ENCODE results near the gene CCDC150.
"Not testable (repeated sequence)": the region's sequence is repeated elsewhere in the genome, so short reads cannot be mapped to it uniquely, and the experiment has no call there.

The CCDC150 gene

DNA sequence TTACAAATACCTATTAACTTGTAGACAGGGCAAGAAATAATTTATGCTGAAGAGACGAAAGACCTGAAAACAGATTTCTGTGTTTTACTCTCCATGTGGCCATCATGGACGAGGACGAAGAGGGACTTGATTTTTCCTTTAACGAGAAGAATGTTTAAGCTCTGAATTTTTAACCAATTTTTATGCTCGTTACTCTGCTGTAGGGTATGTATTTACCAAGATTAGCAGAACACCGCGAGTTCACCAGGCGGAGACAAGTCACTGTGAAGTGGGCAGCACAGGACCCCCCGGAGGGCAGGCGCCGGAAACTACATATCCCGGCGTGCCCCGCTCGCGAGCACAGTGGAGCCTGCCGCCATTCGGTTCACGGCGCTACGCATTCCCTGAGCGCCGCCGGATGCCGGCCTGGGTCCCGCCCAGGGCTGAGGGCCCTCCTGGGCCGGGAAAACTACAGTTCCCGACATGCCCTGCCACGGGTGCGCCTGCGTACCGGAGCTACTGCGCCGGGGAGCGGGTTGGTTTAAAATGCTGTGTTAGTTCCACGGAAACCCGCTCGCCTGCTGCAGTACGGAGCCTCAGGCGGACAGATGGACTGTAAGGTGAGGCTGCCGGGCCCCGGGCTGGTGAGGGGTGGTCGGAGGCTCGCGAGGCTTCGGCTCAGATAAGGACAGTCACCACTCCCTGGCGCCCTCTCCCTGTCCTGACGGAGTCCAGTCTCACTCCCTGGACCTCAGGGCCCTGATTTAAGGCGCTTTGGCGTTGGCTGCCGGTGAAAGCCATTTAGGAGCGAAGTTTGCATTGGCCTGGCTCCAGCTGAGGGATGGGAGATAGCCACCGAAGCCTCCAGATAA lies at the start of gene CCDC150:
Gene CCDC150 (plus strand): TSS at position 536 of the 851 bp plus-strand sequence. CDS start 52 bp downstream, at position 588.
- peak; percentile 97 for DNase-seq

DNA sequence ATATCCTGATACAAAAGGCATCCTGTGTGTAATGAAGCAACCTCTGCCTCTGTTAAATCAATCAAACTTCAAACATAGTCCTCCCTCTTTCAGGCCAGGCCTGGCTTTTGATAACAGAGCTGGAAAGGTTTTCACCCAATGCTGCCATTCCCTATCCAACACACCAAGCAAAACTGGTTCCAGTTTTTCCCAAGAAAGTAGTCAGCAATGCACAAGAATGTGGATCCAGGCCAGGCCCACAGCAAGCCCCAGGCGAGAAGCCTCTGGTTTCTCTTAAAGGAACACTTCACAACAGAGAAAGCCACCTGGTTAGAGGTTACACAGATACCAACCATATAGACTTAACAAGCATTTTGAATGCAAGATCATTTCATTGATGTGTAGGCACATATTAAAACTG lies 49.2 kb upstream of the CCDC150 start:
- no peak for DNase-seq

DNA sequence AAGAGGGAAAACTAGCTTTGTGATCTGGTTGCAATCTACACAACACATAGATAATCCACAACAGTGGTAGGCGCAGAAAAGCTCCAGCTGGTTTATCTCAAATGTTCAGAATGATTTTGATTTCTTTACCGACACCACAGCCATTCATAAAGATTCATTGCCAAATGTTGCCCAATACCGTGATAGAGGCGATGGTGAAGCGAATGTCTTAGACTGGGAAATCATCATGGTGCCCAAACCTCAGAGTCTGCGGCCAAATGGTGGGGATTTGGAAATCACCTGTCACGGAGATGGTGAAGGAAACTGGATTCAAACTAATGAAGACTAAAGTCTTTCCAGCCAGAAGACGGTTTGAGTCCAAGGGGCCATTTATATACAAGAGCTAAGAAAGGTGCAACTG lies 48.5 kb upstream of the CCDC150 start:
- DNase-seq, result no peak

DNA sequence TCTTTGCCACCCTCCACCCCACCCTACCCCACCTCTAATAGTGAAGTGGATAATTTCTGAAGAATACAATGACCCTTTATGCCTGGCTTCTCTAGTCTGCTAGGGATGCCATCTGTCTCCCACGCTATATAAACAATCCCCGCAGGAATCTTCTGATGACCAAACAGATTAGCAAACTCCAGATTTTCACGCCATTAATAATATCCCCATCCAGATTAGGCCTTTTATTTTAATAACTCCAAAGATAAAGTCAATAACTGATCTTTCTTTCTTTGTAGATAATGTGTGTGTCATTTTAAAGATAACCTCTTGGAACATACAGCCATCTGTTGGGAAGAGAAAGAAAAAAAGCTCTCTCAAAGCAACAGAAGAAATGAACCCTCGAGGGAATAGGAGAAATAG lies 47.9 kb upstream of the CCDC150 start:
- DNase-seq, result no peak

DNA sequence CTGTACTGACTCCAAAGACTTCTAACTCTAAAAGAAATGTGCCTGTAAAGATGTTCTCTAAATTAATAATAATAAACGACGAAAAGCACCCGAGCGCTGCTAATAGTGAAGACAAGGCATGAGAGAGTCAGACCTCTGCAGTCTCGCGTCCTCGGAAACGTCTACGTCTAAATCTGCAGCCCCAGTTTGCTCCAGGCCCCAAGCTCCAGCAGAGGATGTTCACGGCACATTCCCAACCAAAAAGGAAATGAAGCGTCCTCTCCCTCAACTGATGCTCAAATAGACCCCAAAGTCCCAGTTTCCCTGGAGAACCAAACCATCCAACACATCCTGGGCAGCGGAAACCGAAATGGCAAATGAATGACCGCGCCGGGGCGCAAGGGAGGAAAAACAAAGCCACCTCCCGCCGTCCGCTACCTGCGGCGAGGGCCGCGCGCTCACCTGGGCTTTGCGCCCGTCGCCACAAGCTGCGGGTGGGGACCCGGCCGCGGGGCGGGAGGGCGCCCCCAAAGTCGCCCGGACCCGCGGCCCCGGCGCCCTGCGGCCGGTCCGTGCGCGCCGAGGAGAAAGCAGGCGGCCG lies 47.1 kb upstream of the CCDC150 start:
- DNase-seq, result peak; percentile 23

DNA sequence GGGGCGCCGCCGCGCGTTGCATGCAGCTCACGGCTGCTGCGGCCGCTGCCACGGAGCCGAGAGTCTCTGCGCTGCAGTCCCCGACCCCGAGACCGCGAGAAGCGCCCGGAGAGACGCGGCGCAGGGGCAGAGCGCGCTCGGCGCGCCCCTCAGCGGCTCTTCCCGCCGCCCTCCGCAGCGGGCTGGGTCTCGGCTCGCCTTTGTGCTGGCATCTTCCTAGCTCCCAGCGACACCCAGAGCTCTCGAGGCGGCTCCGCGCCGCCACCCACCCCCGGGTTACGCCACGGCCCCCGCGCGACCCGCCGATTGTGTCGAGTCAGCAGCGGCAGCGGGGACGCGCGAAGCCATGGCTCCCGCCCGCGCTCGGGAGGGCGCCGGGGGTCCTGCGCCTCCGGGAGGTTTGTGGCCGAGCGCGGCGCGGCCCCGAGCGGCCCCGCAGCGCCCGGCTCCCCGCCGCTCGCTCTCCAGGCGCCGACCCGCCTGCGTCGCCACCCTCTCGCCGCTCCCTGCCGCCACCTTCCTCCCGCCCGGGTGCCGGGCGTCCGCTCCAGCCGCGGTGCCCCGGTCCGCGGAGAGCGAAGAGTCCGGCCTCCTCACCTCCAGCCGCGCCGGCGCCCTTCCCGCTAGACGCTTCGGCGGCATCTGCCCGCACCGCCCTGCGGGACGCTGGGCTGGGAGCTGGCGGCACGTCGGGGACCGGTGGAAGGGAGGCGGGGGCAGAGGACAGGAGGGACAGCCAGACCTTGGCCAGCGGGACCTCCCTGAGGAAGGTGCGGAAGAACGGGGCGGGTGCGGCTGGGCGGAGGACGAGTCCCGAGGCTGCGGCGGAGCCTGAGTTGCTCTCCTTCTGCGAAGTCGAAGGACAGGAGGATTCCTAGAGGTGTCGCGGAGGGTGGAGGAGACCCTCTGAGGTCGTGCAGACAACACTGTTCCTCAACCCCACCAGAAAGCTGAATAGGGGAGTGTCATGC lies 46.3 kb upstream of the CCDC150 start, which contains the start of gene HECW2:
Gene HECW2 (minus strand): TSS at position 644 of the 971 bp plus-strand sequence.
- DNase-seq, result peak; percentile 64

DNA sequence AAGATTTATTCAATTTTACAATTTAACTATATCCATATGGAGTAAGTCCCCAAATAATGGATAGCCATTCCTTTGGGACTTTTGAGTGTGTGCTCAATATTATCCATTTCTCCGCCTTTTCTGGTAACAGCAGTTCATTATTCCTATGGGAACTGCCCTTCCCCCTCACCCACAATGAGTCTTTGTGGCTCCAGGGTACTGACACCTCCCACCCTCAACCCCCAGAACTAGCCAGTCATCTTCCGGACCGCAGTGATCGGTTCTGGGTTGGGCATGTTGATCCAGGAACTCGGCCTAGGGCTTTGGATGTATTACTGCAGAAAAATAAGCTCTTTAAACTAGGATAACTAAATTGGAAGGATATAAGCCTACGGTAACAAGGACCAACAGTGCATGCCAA lies 45.4 kb upstream of the CCDC150 start:
- DNase-seq, result no peak

DNA sequence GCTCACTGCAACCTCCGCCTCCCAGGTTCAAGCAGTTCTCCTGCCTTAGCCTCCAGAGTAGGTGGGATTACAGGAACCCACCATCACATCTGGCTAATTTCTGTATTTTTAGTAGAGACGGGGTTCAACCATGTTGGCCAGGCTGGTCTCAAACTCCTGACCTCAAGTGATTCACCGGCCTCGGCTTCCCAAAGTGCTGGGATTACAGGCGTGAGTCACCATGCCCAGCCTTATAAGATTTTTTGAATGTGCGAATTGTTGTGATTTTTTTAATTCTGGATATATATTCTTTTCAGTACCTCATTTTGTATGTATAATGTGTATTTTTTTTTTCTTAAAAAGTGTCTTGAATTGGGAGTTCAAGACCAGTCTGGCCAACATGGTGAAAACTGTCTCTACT lies 42.0 kb upstream of the CCDC150 start:
- DNase-seq, result no peak

DNA sequence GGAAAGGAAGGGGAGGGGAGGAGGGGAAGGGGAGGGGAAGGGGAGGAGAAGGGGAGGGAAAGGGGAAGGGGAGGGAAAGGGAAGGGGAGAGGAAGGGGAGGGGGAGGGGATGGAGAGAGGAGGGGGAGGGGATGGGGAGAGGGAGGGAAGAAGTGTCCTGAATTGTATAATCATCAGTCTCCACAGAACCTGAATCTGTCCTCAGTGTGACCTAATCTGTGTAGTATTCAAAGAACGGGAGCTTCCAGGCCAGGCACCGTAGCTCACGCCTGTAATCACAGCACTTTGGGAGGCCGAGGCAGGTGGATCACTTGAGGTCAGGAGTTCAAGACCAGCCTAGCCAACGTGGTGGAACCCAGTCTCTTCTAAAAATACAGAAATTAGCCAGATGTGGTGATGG lies 41.1 kb upstream of the CCDC150 start:
- no peak for DNase-seq

DNA sequence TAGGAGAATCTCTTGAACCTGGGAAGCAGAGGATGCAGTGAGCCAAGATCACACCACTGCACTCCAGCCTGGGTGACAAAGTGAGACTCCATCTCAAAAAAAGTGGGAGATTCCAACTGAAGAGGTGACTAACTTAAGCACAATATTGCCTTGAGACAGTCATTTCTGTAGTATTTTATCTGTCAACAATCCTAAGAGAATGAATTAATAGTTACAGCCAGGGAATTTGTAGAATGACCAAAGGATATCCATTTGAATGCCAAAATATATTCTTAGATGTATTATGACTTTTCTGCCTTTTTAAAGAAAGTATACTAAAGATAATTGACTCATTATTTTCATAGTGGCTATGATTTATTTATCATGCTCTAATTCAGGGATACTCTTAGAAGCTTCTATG lies 40.7 kb upstream of the CCDC150 start:
- DNase-seq, result no peak

DNA sequence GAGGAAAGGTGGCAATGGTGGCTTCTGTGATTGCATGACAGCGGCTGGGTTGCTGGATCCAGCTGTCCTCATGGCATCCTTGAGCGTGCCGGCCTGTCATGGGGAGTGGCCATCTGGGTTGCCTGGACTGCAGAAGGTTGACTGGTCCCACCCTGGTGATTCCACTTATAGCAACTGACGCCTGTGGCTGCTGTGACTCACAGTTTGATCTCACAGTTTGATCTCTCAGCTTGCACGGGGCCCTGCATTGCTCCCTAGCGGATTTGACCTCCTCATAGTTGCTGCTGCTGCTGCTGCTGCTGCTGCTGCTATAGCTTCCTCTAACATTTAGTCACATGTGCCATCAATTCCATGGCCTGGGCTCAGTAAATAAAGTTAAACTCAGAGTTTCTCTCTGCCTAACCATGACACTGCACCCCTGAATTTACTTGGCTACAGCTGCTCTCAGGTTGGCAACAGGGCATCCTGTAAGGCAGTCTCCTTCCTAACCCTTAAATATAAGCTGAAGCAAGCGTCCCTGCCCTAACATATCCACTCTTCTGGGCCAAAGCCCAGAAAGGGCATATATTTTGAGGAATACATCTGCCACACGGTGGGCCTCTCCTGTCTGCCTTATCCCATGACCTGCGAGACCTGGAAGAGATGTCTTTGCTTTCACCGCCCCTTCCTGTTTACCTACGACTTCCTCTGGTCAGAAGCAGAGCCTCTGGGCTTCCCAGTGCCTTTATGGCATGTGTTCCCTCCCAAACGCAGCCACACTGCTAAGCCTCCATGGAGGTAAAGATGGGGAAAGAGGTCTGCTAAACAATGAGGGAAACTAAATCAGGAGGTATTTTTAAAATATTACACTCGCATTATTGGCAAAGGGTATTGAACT lies 37.8 kb upstream of the CCDC150 start:
- DNase-seq, result peak; percentile 60

DNA sequence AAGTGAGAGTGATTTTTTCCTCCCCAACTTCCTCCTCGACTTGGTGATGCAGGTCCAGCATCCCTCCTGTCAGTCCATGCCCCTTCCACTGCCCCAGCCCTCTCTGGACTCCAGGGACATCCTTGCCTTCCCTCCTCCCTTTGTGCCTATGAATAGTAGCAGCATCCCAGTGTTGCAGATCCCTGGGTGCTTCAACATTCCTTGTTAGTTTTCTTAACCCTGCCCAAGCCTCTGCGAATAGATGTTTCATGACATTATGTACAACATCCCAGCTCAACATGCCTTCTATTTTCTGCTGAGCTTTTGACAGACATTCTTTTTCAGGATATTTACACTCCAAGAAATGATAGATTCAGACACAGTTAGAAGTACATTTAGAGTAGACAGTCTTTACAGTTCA lies 35.3 kb upstream of the CCDC150 start:
- no peak for DNase-seq

DNA sequence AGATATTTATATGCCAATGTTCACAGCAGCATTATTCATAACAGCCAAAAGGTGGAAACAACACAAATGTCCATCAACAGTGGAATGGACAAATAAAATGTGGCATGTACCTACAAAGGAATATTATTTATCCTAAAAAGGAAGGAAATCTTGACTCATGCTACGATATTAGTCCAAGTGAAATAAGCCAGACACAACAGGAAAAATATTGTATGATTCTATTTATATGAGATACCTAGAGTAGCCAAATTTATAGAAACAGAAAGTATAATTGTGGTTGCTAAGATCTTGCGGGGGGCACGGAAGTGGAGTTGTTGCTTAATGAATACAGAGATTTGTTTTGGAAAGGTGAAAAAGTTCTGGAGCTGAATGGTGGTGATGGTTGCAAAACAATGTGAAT lies 33.0 kb upstream of the CCDC150 start:
- no peak for DNase-seq

DNA sequence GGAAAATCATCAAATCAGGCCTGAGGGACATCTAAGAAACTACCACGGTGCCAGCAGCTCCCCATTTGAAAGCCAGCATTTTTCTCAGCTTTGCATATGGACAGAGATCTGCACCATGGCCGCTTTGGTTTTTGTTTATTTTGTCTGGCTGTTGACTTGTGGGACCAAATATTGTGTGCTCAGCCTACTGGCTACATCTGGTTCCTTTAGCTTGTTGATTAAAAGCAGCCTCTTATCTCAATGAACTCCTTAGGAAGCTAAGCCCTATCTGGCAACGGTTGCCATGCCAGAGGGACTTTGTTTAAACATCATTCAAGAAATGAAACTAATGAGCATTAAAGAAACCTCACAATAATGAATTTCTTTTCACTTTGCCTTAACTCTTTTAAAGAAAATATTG lies 32.4 kb upstream of the CCDC150 start:
- peak; percentile 35 for DNase-seq

DNA sequence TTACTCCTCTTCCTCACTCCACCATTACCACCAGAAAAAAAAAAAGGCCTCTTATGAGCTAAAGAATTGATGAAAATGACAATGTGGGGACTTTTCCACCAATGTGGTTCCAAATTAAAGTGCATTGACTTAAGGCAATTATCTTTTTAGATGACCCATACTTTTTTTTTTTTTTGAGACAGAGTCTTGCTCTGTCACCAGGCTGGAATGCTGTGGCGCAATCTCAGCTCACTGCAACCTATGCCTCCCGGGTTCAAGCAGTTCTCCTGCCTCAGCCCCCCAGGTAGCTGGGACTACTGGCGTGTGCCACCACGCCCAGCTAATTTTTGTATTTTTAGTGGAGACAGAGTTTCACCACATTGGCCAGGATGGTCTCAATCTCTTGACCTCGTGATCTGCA lies 31.6 kb upstream of the CCDC150 start:
- not testable (repeated sequence) for DNase-seq

DNA sequence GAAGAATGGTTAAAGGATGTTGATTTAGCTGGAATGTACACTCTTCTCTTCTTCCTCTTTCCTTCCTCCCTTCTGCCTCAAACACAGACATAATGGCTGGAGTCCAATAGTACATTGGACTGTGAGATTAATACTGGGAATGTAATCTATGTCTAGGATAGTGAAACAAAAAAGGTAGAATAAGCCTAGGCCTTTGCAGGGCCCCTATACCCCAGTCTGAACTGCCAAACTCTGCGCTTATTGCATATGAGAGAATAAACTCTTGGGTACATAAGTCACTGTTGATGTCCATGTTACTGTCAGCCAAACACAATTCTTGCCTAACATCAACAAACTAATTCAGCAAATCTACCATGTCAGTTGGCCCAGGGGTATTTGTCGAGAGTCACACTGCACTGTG lies 29.7 kb upstream of the CCDC150 start:
- no peak for DNase-seq

DNA sequence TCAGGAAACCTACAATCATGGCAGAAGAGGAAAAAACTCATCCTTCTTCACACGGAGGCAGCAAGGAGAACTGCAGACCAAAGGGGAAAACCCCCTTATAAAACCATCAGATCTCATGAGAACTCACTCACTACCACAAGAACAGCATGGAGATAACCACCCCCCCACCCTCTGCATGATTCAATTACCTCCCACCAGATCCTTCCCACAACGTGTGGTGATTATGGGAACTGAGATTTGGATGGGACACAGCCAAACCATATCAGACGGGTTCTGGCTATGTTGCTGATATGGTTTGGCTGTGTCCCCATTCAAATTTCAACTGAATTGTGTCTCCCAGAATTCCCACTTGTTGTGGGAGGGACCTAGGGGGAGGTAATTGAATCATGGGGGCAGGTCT lies 28.7 kb upstream of the CCDC150 start:
- no peak for DNase-seq

DNA sequence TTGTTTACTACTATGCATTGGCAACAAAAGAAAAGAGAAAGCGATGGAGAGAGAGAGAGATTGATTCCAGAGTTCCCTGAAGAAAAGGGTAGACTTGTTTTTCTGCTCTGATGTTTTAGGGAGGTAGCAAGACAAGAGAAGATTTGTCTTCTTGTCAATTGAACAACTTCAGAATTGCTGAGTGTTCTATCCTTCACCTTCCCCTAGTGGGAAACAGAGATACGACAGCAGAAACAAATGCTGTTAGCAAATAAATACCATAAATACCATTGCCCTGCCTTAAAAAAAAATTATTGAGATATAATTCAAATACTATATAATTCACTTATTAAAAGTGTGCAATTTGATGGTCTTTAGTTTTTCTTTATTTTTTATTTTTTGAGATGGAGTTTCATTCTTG lies 26.2 kb upstream of the CCDC150 start:
- no peak for DNase-seq

DNA sequence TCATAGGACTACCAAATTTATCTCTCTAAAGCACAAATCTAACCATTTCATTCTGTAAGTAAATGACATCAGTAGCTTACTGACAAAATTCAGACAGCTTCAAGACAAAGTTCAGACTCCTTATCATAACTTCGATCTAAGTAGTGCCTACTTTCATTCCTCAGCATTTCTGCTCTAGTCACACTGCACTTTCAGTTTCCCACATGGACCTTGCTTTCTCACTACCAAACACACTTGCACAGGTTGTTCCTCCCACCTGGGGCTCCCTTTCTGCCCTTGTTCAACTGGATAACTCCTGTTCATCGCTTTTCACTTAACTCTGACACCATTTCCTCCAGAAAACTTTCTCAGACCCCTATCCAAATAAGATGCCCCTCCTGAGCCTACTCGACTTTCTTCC lies 22.1 kb upstream of the CCDC150 start:
- DNase-seq, result no peak

DNA sequence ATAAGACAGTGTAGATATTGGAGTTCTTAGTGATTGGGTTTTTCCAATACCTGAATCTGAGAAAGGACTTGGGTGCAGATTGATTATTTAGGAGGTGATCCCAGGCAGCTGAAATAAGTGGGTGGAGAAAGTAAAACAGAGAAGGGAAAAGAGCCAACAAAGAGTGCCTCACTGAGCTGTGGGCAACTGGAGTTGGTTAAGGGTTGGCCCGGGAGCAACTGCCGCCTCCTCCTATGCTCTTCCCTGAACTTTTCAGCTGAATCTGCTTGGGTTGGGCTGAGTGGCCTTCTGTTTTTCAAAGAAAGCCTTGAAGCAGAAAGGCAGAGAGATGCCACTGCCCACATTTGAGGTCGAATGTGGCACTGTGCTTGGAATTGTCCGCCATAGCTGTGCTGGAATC lies 20.9 kb upstream of the CCDC150 start:
- no peak for DNase-seq

DNA sequence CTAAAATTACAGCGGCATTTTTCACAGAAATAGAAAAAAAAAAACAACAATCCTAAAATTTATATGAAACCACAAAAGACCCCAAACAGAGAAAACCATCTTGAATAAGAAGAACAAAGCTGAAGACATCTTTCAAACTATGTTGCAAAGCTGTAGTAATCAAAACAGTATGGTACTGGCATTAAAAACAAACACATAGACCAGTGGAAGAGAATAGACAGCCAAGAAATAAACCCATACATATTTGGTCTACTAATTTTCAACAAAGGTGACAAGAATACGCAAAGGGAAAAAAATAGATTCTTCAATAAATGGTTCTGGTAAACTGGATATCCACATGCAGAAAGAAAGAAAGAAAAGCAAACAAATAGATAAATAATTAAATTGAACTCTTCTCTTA lies 9.0 kb upstream of the CCDC150 start:
- no peak for DNase-seq

DNA sequence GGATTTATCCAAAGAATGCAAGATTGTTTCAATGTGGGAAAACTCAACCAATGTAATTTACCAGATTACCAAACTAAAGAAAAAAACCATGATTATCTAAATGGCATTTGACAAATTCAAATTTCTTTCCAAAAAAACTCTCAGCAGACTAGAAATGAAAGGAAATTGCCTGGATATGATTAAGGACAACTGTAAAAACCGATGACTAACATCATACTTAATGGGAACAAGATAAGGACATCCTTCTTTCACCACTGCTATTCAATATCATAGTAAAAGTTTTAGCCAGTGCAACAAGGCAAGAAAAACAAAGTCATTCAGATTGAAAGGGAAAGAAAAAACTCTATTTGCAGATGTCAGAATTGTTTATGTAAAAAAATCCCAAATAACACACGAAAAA lies 4.4 kb upstream of the CCDC150 start:
- DNase-seq, result no peak

All from hematopoietic multipotent progenitor cell treated with erythropoietin and hydrocortisone succinate and interleukin-3 and kit ligand, for 4 days (in vitro differentiated cells).